Stimulated activated naive CD8-positive, alpha-beta T cell treated with anti-CD3 and anti-CD28 coated beads, Interleukin-15, Interleukin-2, amounts not matched to agents 100 ng/mL and 50 ng/mL, for 24 hours (primary cell): Measurements from ENCODE around the gene FBXL13.
"Not testable (repeated sequence)": the region's sequence is repeated elsewhere in the genome, so short reads cannot be mapped to it uniquely, and the experiment has no call there.

Experiments used
- H3K27ac Mint-ChIP-seq: one replicate; pipeline ENCODE4 v1.8.0; 2021; ENCODE audit warnings: mild to moderate bottlenecking, mixed read lengths
- H3K27me3 Mint-ChIP-seq: one replicate; pipeline ENCODE4 v1.8.0; 2021; ENCODE audit warnings: mixed read lengths
- H3K36me3 Mint-ChIP-seq: one replicate; pipeline ENCODE4 v1.8.0; 2021; ENCODE audit warnings: low read depth, mixed read lengths
- H3K4me1 Mint-ChIP-seq: one replicate; pipeline ENCODE4 v1.8.0; 2021; ENCODE audit warnings: low read depth, mixed read lengths
- H3K4me3 Mint-ChIP-seq: one replicate; pipeline ENCODE4 v1.8.0; 2021; ENCODE audit warnings: mild to moderate bottlenecking, mixed read lengths
- H3K9me3 Mint-ChIP-seq: one replicate; pipeline ENCODE4 v1.8.0; 2021; ENCODE audit warnings: mixed read lengths

FBXL13 gene

DNA sequence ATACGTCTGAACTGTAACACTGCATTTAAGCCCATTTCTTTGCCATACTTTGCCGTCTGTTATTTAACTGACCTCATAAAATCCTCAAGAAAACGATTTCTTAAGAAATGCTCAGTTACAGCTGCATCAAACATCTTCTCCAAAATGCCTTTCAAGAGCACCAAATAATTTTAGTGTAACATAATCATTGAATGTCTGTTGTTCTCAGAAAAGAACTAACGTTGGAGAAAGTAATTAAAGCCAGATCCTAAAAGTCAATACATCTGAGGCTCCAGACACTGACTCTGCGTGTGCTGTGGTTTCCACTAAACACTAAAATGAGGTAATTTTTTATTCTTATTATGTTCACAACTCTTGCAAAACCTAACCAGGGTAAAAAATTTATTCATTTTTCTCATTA lies 225.5 kb downstream of the FBXL13 start:
- Mint-ChIP-seq H3K4me3 (no peak overlapping the region), H3K36me3 (peaks cover 21% of the 10 kb centered on the region), H3K9me3 (peaks cover 15% of the 10 kb centered on the region), H3K27ac (no peak overlapping the region), H3K4me1 (no peaks in the 10 kb centered on the region), H3K27me3 (no peaks in the 10 kb centered on the region)

DNA sequence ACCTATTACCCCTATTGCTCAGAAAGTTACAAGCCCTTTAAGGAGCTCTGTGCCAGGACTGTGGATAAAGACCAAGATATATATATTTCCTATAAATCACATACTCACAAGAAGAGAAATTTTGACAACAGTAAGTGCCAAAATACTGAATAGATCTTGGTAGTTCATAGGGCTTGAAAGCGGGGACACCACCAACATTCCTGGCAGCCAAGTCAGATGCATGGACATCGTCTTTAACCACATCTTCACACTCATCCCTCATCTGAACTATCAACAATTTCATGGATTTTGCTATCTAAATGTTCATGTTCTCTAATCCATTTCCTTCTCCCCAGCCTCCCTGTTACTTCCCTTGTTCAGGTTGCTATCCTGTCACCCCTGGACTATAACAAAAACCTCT lies 229.2 kb downstream of the FBXL13 start:
- Mint-ChIP-seq H3K4me3 (no peak overlapping the region), H3K9me3 (no peaks in the 10 kb centered on the region), H3K4me1 (no peaks in the 10 kb centered on the region), H3K27me3 (no peaks in the 10 kb centered on the region), H3K36me3 (peaks cover 4% of the 10 kb centered on the region), H3K27ac (no peak overlapping the region)

DNA sequence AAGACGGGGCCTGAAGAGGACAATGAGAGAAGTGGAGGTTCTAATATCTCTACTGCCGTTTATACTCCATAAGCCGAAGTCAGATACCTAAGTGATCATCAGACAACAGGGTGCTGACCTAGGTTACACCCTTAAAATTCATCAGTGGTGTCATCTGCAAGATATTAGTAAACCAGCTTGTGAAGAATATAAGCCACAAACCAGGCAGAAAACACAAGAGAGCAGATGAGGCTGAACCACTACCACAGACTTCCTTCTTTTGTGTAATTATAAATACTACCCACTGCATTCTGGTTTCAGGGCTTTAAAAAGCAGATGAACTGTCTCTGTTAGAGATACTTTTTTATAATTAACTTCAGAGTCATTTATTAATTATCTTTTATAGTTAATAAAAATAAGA lies 230.7 kb downstream of the FBXL13 start:
- H3K4me1 Mint-ChIP-seq: no peaks in the 10 kb centered on the region

DNA sequence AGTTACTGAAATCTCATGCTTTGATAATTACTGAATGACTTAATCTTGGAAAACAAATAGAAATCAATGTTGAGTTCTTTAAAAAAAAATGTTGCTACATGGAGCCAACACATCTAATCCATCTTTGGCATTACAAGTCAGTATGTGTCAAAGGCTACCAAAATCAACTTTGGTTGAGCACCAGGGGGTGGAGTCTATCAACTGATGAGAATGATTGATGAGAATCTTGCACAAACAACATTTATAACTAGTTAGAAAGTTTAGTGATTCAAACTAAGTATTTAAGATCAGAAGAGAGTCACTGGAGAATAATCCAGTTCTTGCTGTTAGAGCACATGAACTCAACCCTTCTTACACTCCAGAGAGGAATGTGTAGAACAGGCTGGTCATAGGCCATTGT lies 232.3 kb downstream of the FBXL13 start:
- Mint-ChIP-seq H3K36me3 (no peaks in the 10 kb centered on the region), H3K27ac (no peak overlapping the region), H3K4me3 (no peak overlapping the region), H3K27me3 (no peaks in the 10 kb centered on the region), H3K9me3 (no peaks in the 10 kb centered on the region), H3K4me1 (no peaks in the 10 kb centered on the region)

More for the DNA sequence above, 230.7 kb downstream of the FBXL13 start:
- Mint-ChIP-seq H3K27me3 (no peaks in the 10 kb centered on the region), H3K4me3 (no peak overlapping the region), H3K9me3 (no peaks in the 10 kb centered on the region), H3K27ac (no peak overlapping the region), H3K36me3 (peaks cover under 1% of the 10 kb centered on the region)

DNA sequence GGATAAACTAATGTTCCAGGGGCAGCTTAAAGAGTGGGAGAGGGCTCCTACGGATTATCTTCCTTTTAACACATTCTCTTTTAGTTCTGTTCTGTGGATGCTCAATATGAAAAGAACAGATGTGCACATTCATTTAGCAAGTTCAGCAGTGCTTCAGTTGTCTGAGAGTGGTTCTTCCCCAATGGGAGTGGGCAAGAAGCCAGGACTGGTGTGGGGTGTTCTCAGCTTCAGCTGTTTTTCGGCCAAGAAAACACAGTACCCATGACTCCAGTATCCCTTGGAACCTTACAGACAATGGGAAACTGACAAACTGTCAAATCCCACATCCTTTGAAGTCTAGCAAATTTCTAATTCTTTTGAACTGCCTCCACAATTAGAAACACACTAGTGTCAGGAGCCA lies 233.3 kb downstream of the FBXL13 start:
- Mint-ChIP-seq H3K9me3 (no peaks in the 10 kb centered on the region), H3K36me3 (peaks cover 2% of the 10 kb centered on the region), H3K27ac (no peak overlapping the region), H3K4me3 (no peak overlapping the region), H3K4me1 (peaks cover 3% of the 10 kb centered on the region), H3K27me3 (no peaks in the 10 kb centered on the region)

DNA sequence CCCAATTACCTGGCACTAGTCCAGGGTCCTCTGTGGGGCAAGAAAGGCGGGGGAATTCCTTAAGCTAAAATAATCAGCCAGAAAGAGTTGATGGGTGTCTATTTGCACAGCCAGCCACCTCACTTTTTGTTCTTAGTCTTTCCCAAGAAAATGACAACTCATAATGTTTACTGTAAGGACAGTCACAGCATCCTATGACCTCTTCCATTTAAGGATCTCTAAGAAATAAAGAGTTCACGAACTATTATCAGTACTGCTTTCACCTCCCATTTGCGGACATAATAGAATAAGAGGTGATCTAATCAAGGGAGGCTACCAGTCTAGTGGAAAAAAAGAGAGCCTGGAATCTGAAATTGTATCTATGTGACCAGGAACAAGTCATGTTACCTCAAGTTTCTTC lies 234.2 kb downstream of the FBXL13 start:
- Mint-ChIP-seq H3K36me3 (peaks cover 5% of the 10 kb centered on the region), H3K27ac (no peak overlapping the region), H3K9me3 (no peaks in the 10 kb centered on the region), H3K4me1 (peaks cover 7% of the 10 kb centered on the region), H3K4me3 (no peak overlapping the region), H3K27me3 (no peaks in the 10 kb centered on the region)

DNA sequence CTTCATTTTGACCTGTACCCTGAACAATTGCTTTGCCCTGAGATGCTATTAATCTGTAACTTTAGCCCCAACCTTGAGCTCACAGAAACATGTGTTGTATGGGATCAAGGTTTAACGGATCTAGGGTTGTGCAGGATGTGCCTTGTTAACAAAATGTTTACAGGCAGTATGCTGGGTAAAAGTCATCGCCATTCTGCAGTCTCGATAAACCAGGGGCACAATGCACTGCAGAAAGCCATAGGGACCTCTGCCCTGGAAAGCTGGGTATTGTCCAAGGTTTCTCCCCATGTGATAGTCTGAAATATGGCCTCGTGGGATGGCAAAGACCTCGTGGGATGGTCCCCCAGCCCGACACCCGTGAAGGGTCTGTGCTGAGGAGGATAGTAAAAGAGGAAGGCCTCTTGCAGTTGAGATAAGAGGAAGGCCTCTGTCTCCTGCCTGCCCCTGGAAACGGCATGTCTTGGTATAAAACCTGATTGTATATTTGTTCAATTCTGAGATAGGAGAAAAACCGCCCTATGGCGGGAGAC lies 236.0 kb downstream of the FBXL13 start:
- H3K27me3 Mint-ChIP-seq: not testable (repeated sequence)

DNA sequence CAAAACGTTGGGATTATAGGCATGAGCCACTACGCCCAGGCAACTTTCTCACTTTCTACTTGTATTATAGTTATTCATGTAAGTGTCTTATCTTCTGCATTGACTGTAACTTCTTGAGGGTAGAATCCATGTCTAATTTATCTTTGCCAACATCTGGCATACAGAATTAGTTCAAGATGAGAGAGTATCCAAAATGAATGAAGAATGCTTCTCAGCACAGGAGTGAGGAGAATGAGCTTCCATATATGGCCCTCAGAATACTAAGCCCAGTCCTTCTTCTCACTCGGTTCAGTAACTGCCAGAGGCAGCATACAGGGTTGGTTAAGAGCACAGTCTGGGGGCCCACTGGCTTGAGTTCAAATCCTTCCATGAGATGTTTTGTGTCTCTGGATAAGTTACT lies 236.8 kb downstream of the FBXL13 start:
- H3K9me3 Mint-ChIP-seq: no peaks in the 10 kb centered on the region
- no peak overlapping the region for H3K27ac Mint-ChIP-seq
- no peaks in the 10 kb centered on the region for H3K27me3 Mint-ChIP-seq
- no peak overlapping the region for H3K4me3 Mint-ChIP-seq
- peaks cover 16% of the 10 kb centered on the region for H3K4me1 Mint-ChIP-seq
- peaks cover 10% of the 10 kb centered on the region for H3K36me3 Mint-ChIP-seq

More for the DNA sequence above, 236.0 kb downstream of the FBXL13 start:
- H3K9me3 Mint-ChIP-seq, H3K36me3 Mint-ChIP-seq, H3K4me3 Mint-ChIP-seq, H3K27ac Mint-ChIP-seq: not testable (repeated sequence)
- peaks cover 16% of the 10 kb centered on the region for H3K4me1 Mint-ChIP-seq

DNA sequence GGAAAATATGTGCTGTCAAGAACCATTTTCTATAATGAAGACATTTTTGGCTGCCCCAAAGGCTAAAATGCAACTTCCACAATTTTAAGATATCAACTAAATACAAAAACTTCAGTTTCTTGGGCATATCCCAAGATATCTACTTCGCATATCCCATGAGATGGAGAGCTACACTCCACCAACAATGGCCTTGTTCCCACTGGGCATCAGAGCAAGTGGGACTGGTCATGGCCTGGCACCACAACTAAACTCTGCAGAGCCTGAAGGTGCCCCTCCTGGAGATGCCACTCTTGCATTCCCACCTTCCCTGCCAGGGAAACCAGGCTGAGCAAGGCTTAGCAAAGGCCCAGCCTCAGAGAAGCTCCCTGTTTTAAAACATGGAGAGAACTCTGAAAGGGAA lies 237.6 kb downstream of the FBXL13 start:
- Mint-ChIP-seq H3K36me3 (peaks cover 10% of the 10 kb centered on the region), H3K4me1 (peaks cover 16% of the 10 kb centered on the region), H3K9me3 (no peaks in the 10 kb centered on the region), H3K27ac (no peak overlapping the region), H3K27me3 (no peaks in the 10 kb centered on the region), H3K4me3 (no peak overlapping the region)

DNA sequence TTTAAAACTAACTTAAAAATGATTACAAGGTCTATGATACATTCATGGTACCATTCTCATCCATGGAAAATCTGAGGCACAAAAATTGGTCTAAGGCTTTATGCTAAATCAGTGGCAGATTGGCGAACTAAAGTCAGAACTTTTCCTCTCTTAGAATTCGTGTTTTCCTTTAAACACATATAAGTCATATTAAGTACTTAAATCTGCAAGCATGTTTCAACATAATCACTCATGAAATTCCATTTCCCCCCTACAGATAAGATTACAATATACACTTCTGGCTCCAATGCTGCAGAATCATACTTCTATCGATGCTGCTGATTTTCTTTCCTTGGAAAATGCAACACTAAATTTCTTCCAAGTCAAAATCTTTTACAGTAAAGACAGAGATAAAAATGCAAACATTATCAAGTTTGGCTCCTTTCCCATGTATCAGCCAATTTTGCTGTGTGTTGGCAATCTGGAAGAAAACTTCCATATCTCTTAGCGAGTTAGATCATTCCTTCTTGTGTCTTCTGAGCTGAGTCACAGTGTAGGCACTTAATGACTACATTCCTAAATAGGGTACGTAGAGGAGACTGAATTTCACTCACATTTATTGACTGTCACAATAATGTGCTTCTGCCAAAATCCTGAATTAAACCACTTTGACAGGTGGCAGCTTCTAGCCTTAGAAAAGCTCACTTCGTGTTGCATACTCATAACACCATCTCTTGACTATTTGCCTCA lies 238.2 kb downstream of the FBXL13 start:
- Mint-ChIP-seq H3K36me3 (peaks cover 10% of the 10 kb centered on the region), H3K4me1 (peaks cover 16% of the 10 kb centered on the region), H3K27me3 (no peaks in the 10 kb centered on the region), H3K9me3 (no peaks in the 10 kb centered on the region), H3K4me3 (no peak overlapping the region), H3K27ac (peak overlapping the region; percentile 5)

DNA sequence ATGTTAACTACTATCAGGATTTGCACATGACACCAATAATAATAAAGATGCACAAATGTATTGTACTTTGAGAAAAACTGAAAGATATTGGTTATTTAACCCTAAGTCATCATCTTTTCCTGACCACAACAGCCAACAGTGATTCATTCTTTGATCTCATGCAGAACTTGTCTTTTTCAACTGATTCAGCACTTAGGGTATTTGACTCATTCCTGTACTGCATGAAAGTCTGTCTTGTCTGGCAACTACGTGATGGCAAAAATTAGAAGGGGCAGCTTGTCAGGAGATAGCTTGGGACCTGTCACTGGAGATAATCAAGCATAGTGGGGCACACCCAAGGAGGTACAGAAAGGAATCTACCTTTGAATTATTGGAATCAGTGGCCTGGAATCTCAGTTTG lies 239.6 kb downstream of the FBXL13 start:
- H3K27me3 Mint-ChIP-seq: no peaks in the 10 kb centered on the region
- H3K27ac Mint-ChIP-seq: peak overlapping the region; percentile 47
- H3K9me3 Mint-ChIP-seq: no peaks in the 10 kb centered on the region
- peaks cover 16% of the 10 kb centered on the region for H3K4me1 Mint-ChIP-seq
- peak overlapping the region; percentile 37 for H3K4me3 Mint-ChIP-seq
- peaks cover 14% of the 10 kb centered on the region for H3K36me3 Mint-ChIP-seq

DNA sequence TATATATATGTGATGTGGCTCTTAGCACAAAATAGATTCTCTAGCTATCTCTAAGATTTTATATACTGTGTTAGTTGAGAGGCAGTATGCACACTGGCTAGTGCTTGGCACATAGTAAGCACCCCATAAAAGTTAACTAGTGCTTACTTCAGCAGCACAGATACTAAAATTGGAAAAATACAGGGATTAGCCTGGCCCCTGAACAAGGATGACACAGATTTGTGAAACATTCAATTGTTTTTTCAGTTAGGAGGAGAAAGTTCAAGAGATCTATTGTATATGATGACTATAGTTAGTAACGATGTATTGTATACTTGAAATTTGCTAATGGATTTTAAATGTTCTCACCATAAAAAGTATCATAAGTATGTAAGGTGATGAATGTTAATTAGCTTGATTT lies 240.1 kb downstream of the FBXL13 start:
- Mint-ChIP-seq H3K4me3 (no peak overlapping the region), H3K9me3 (no peaks in the 10 kb centered on the region), H3K4me1 (peaks cover 16% of the 10 kb centered on the region), H3K27ac (no peak overlapping the region), H3K36me3 (peaks cover 19% of the 10 kb centered on the region), H3K27me3 (no peaks in the 10 kb centered on the region)

DNA sequence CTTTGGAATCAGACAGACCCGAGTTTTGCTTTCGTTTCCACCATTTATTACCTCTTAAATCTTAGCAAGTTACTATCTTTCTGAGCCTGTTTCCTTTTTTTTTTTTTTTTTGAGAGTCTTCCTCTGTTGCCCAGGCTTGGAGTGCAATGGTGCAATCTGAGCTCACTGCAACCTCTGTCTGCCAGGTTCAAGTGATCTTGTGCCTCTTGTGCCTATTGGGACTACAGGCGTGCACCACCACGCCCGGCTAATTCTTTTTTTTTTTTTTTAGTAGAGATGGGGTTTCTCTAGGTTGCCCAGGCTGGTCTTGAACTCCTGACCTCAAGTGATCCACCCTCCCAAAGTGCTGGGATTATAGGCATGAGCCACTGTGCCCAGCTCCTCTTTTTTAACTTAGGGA lies 241.3 kb downstream of the FBXL13 start:
- peaks cover 16% of the 10 kb centered on the region for H3K4me1 Mint-ChIP-seq
- no peaks in the 10 kb centered on the region for H3K27me3 Mint-ChIP-seq
- peaks cover 26% of the 10 kb centered on the region for H3K36me3 Mint-ChIP-seq
- H3K4me3 Mint-ChIP-seq: no peak overlapping the region
- H3K27ac Mint-ChIP-seq: no peak overlapping the region
- H3K9me3 Mint-ChIP-seq: no peaks in the 10 kb centered on the region

DNA sequence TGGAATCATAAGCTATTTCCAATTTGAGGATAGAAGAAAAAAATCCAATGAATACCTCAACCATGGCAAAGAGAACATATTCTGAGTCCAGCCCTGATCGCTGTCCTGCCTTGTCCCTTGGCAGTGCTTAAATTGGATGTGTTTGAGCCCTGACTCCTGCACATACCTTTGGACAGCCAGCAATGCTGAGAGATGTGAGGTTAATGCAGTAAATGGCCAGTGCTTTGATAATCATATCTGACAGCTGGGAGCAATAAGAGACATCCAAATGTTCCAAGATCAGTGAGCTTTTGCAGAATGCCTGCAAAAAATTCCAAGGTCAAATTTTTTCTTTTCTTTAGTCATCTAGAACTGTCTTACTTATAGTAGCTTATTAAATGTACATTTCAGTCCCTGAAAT lies 241.9 kb downstream of the FBXL13 start:
- H3K4me1 Mint-ChIP-seq: peaks cover 16% of the 10 kb centered on the region
- H3K36me3 Mint-ChIP-seq: peaks cover 32% of the 10 kb centered on the region
- H3K9me3 Mint-ChIP-seq: no peaks in the 10 kb centered on the region
- H3K27me3 Mint-ChIP-seq: no peaks in the 10 kb centered on the region
- H3K4me3 Mint-ChIP-seq: no peak overlapping the region
- no peak overlapping the region for H3K27ac Mint-ChIP-seq

DNA sequence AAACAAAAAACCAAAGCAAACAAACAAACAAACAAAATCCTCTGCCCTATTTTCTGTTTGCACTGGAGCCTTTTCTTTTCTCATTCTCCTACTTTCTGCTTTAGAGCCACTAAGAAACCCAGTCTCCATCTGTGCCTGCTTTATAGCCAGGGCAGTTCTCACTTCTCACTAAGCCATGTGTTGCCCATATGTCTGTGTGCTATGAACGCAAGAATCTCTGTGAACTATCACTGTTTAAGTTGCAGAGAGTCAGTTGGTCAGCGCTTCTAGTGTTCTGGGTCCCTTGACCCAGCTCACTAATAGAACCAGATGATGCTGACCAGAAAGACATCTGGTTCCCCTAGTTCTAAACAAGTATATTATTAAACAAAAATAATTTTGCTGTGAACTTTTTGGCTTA lies 244.4 kb downstream of the FBXL13 start:
- no peaks in the 10 kb centered on the region for H3K27me3 Mint-ChIP-seq
- no peak overlapping the region for H3K4me3 Mint-ChIP-seq
- peaks cover 8% of the 10 kb centered on the region for H3K4me1 Mint-ChIP-seq
- no peaks in the 10 kb centered on the region for H3K9me3 Mint-ChIP-seq
- peaks cover 31% of the 10 kb centered on the region for H3K36me3 Mint-ChIP-seq
- H3K27ac Mint-ChIP-seq: no peak overlapping the region

DNA sequence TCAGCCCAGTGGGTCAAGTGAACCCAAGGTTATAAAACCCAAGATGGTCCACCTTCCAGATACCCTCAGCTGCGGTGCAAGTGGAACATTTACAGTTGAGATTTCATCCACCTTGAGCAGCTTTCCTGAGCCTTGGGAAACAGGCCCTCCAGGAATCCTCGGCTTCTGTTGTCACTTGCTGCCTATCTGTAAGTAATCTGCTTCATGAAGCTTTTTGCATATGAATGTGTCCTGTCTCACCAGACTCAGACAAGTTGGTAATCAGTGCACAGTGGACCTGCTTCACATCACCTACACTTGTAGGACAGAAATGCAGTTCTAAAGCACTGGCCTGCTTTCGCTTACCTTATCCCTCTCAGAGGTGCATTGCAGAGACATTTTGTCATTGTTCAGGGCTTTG lies 245.5 kb downstream of the FBXL13 start:
- Mint-ChIP-seq H3K4me1 (no peaks in the 10 kb centered on the region), H3K27ac (no peak overlapping the region), H3K4me3 (no peak overlapping the region), H3K36me3 (peaks cover 28% of the 10 kb centered on the region), H3K9me3 (no peaks in the 10 kb centered on the region), H3K27me3 (no peaks in the 10 kb centered on the region)
